Trophoblast cell (in vitro differentiated cells and primary cell): ENCODE data around the gene LRRTM1.

Source experiments
- DNase-seq, 2 donors: peaks; one replicate each; pipeline ENCODE4 v3.0.0-alpha.2; 2016
- H2AFZ ChIP-seq: 2 replicates; pipeline ENCODE4 v1.6.1; 2013; ENCODE audit warnings: low read length, moderate library complexity, mild to moderate bottlenecking; ENCODE audit not compliant: insufficient read depth, poor library complexity
- H2AK5ac ChIP-seq: 2 replicates; pipeline ENCODE4 v1.6.1; 2013; ENCODE audit warnings: mild to moderate bottlenecking, low read length
- H2BK120ac ChIP-seq: 2 replicates; pipeline ENCODE4 v1.6.1; 2013; ENCODE audit warnings: low read length, mild to moderate bottlenecking, moderate library complexity; ENCODE audit not compliant: insufficient read depth, poor library complexity
- H2BK12ac ChIP-seq: 2 replicates; pipeline ENCODE4 v1.6.1; 2013; ENCODE audit warnings: mild to moderate bottlenecking, low read length, moderate library complexity
- H2BK5ac ChIP-seq: 2 replicates; pipeline ENCODE4 v1.6.1; 2013; ENCODE audit warnings: low read length, low read depth, moderate library complexity, mild to moderate bottlenecking; ENCODE audit not compliant: poor library complexity
- H3K14ac ChIP-seq: 2 replicates; pipeline ENCODE4 v1.6.1; 2013; ENCODE audit warnings: mild to moderate bottlenecking, low read length
- H3K18ac ChIP-seq: 2 replicates; pipeline ENCODE4 v1.6.1; 2013; ENCODE audit warnings: mild to moderate bottlenecking, low read length
- H3K23ac ChIP-seq: 2 replicates; pipeline ENCODE4 v1.6.1; 2013; ENCODE audit warnings: low read length
- H3K27ac ChIP-seq: 2 replicates; pipeline ENCODE4 v1.5.1; 2013; ENCODE audit warnings: low read depth, mild to moderate bottlenecking, inconsistent platforms, low read length, moderate library complexity
- H3K27me3 ChIP-seq: 2 replicates; pipeline ENCODE4 v1.6.1; 2013; ENCODE audit warnings: inconsistent platforms, mild to moderate bottlenecking, low read length, moderate library complexity; ENCODE audit not compliant: insufficient read depth
- H3K36me3 ChIP-seq, 2 experiments: 1 replicate in 1 of 2; 2 replicates in 1 of 2; pipeline ENCODE4 v1.6.1; 2013; ENCODE audit warnings: low read length in 2 of 2, mild to moderate bottlenecking in 2 of 2, moderate library complexity in 1 of 2; ENCODE audit not compliant: insufficient read depth in 2 of 2, control insufficient read depth in 1 of 2
- H3K4ac ChIP-seq: 2 replicates; pipeline ENCODE4 v1.6.1; 2013; ENCODE audit warnings: low read depth, mild to moderate bottlenecking, low read length, moderate library complexity
- H3K4me1 ChIP-seq, 2 experiments: 1 replicate in 1 of 2; 2 replicates in 1 of 2; pipeline ENCODE4 v1.6.1; 2013; ENCODE audit warnings: low read length in 2 of 2, mild to moderate bottlenecking in 2 of 2, moderate library complexity in 1 of 2; ENCODE audit not compliant: insufficient read depth in 2 of 2, control insufficient read depth in 1 of 2
- H3K4me2 ChIP-seq: 2 replicates; pipeline ENCODE4 v1.6.1; 2013; ENCODE audit warnings: inconsistent platforms, mild to moderate bottlenecking, low read length, moderate library complexity
- H3K4me3 ChIP-seq: 2 replicates; pipeline ENCODE4 v1.5.1; 2013; ENCODE audit warnings: mild to moderate bottlenecking, low read depth, low read length, inconsistent platforms
- H3K79me1 ChIP-seq: one replicate; pipeline ENCODE4 v1.6.1; 2013; ENCODE audit warnings: low read length
- H3K79me2 ChIP-seq: 2 replicates; pipeline ENCODE4 v1.6.1; 2013; ENCODE audit warnings: low read length, mild to moderate bottlenecking; ENCODE audit not compliant: control insufficient read depth, insufficient read depth, poor library complexity
- H3K9ac ChIP-seq: 2 replicates; pipeline ENCODE4 v1.6.1; 2013; ENCODE audit warnings: mild to moderate bottlenecking, low read length
- H3K9me3 ChIP-seq: 2 replicates; pipeline ENCODE4 v1.6.1; 2013; ENCODE audit warnings: low read depth, mild to moderate bottlenecking, control low read depth, inconsistent platforms, low read length; ENCODE audit not compliant: insufficient read depth
- H4K12ac ChIP-seq: 2 replicates; pipeline ENCODE4 v1.6.1; 2013; ENCODE audit warnings: low read depth, mild to moderate bottlenecking, low read length, moderate library complexity
- H4K8ac ChIP-seq: 2 replicates; pipeline ENCODE4 v1.6.1; 2013; ENCODE audit warnings: low read depth, mild to moderate bottlenecking, low read length, moderate library complexity
- H4K91ac ChIP-seq: one replicate; pipeline ENCODE4 v1.6.1; 2013; ENCODE audit warnings: low read depth, mild to moderate bottlenecking, low read length, moderate library complexity
- WGBS: extraction: QIAGEN DNeasy Blood & Tissue Kit; methylation state at CpG from one replicate; pipeline ENCODE4 v1.1.7; 2013; ENCODE audit warnings: missing lambda C conversion rate; ENCODE audit not compliant: insufficient read length, insufficient coverage; ENCODE audit errors: extremely low coverage; 5-methylcytosine and 5-hydroxymethylcytosine counted together

Gene LRRTM1

GRCh38 chr2:80322311-80322920 lies 17.9 kb upstream of the LRRTM1 start:
- H2BK120ac ChIP-seq, result no peak overlapping the region
- H2AFZ ChIP-seq, result no peak overlapping the region
- no peak overlapping the region for H4K12ac ChIP-seq
- H2BK5ac ChIP-seq, result no peak overlapping the region
- no peaks in the 10 kb centered on the region for H3K27me3 ChIP-seq
- H3K4ac ChIP-seq, result no peak overlapping the region
- H2AK5ac ChIP-seq, result no peak overlapping the region
- no peaks in the 10 kb centered on the region for H3K79me2 ChIP-seq
- peak overlapping the region; percentile 51 for H3K4me2 ChIP-seq
- no peak for DNase-seq
- no peak overlapping the region for H3K9ac ChIP-seq
- no peak overlapping the region for H3K18ac ChIP-seq
- H3K4me1 ChIP-seq, result peaks cover 0 to 3% of the 10 kb centered on the region in 2 experiments
- no peak overlapping the region for H3K27ac ChIP-seq
- no peaks in the 10 kb centered on the region for H3K79me1 ChIP-seq
- H3K36me3 ChIP-seq, result no peaks in the 10 kb centered on the region
- H2BK12ac ChIP-seq, result no peak overlapping the region
- H4K91ac ChIP-seq, result no peak overlapping the region
- no peak overlapping the region for H3K23ac ChIP-seq
- WGBS, result no CpG with 5 or more reads among the region's 42 CpGs
- H3K4me3 ChIP-seq, result no peak overlapping the region
- no peak overlapping the region for H3K14ac ChIP-seq
- no peaks in the 10 kb centered on the region for H3K9me3 ChIP-seq
- no peak overlapping the region for H4K8ac ChIP-seq

- no peak overlapping the region for H3K4me2 ChIP-seq
- H3K27me3 ChIP-seq, result no peaks in the 10 kb centered on the region
- no CpG with 5 or more reads among the region's 5 CpGs for WGBS
- H3K14ac ChIP-seq, result no peak overlapping the region
- H3K27ac ChIP-seq, result no peak overlapping the region
- H2BK5ac ChIP-seq, result no peak overlapping the region
- H4K8ac ChIP-seq, result no peak overlapping the region
- no peak overlapping the region for H2BK120ac ChIP-seq
- H2AK5ac ChIP-seq, result no peak overlapping the region
- H3K4me3 ChIP-seq, result no peak overlapping the region
- no peak overlapping the region for H3K23ac ChIP-seq
- H3K36me3 ChIP-seq, result no peaks in the 10 kb centered on the region
- H3K79me1 ChIP-seq, result no peaks in the 10 kb centered on the region
- DNase-seq, result peak; percentile 6 to 25
- no peak overlapping the region for H2AFZ ChIP-seq
- no peaks in the 10 kb centered on the region for H3K79me2 ChIP-seq
- no peaks in the 10 kb centered on the region for H3K4me1 ChIP-seq
- no peak overlapping the region for H3K9ac ChIP-seq
- no peaks in the 10 kb centered on the region for H3K9me3 ChIP-seq
- H4K91ac ChIP-seq, result no peak overlapping the region
- no peak overlapping the region for H4K12ac ChIP-seq
- no peak overlapping the region for H3K4ac ChIP-seq
- no peak overlapping the region for H2BK12ac ChIP-seq
- H3K18ac ChIP-seq, result no peak overlapping the region
Observed at GRCh38 chr2:80312282-80312839, 7.8 kb upstream of the LRRTM1 start.

DNA sequence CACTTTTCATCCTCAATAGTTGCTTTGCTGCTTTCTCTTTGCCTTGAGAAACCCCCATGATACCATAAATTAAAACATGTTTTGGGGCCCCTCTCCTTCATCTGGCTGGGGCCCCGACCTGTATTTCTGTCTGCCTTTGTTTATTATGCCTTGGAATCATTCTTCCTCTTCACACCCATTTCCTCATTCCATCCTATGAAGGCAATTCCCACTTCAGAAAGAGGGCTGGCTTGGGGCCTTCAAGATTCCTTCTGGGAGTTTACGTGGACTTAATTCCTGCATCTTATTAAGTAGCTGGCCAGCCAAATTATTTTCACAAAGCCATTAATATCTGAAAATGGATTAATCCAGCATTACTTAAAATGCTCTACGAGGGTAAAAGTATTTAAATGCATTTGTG lies 6.8 kb upstream of the LRRTM1 start:
- Histone ChIP-seq H2BK12ac (no peak overlapping the region), H2AFZ (no peak overlapping the region), H3K4me2 (no peak overlapping the region), H3K4me3 (no peak overlapping the region), H3K4me1 (no peaks in the 10 kb centered on the region), H3K79me2 (no peaks in the 10 kb centered on the region), H4K91ac (no peak overlapping the region), H3K9me3 (no peaks in the 10 kb centered on the region), H2BK120ac (no peak overlapping the region), H2BK5ac (no peak overlapping the region), H3K14ac (no peak overlapping the region), H3K36me3 (no peaks in the 10 kb centered on the region), H3K9ac (no peak overlapping the region), H4K8ac (no peak overlapping the region), H3K27me3 (no peaks in the 10 kb centered on the region), H3K79me1 (no peaks in the 10 kb centered on the region), H3K18ac (no peak overlapping the region), H2AK5ac (no peak overlapping the region), H3K27ac (no peak overlapping the region), H3K4ac (no peak overlapping the region), H4K12ac (no peak overlapping the region), H3K23ac (no peak overlapping the region)
- DNase-seq, result no peak
- no CpG with 5 or more reads among the region's 3 CpGs for WGBS

DNA sequence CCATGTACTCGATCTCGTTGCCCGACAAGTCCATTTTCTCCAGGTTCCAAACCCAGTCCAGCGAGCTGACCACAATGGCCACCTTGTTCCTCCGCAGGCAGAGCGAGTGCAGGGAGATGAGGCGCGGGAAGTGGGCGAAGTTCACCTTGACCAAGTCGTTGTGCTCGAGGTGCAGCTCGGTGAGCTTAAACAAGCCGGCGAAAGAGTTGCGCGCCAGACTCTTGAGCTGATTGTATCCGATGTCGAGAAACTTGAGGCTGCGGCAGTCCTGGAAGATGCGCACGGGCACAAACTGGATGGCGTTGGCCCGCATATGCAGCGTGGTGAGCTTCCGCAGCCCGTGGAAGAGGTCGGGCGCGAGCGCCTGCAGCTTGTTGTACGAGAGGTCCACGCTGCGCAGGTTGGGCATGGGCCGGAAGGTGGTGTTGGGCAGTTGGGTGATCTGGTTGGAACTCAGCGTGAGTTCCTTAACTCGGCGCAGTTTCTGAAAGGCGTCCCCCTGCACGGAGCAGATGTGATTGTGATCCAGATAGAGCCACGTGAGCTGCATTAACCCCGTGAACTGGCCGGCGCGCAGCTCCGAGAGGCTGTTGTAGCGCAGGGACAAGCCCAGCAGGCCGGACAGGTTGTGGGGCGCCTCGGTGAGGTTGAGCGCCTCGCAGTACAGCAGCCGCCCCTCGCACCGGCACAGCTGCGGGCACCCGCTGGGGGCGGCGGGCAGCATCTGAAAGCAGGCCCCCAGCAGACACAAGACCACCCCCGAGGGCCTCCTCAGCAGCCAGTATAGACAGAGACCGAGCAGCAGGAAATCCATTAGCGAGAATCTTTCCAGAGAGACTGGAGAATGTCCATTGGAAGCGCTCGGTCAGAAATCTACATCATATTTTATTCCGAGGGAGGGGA lies 1.3 kb downstream of the LRRTM1 start:
- H2AK5ac ChIP-seq, result no peak overlapping the region
- peaks cover 6 to 9% of the 10 kb centered on the region in 2 experiments for H3K4me1 ChIP-seq
- no peak overlapping the region for H3K27ac ChIP-seq
- H3K4me3 ChIP-seq, result no peak overlapping the region
- H4K91ac ChIP-seq, result no peak overlapping the region
- H3K4ac ChIP-seq, result no peak overlapping the region
- no peaks in the 10 kb centered on the region for H3K79me1 ChIP-seq
- H3K9ac ChIP-seq, result no peak overlapping the region
- no peak overlapping the region for H3K18ac ChIP-seq
- H3K79me2 ChIP-seq, result no peaks in the 10 kb centered on the region
- no peak overlapping the region for H2BK12ac ChIP-seq
- H3K9me3 ChIP-seq, result peaks cover 5% of the 10 kb centered on the region
- no CpG with 5 or more reads among the region's 64 CpGs for WGBS
- peak overlapping the region; percentile 76 for H3K4me2 ChIP-seq
- H4K8ac ChIP-seq, result no peak overlapping the region
- no peak overlapping the region for H2AFZ ChIP-seq
- no peaks in the 10 kb centered on the region for H3K36me3 ChIP-seq
- no peak overlapping the region for H2BK5ac ChIP-seq
- H3K14ac ChIP-seq, result no peak overlapping the region
- H3K23ac ChIP-seq, result no peak overlapping the region
- peaks cover 32% of the 10 kb centered on the region for H3K27me3 ChIP-seq
- no peak for DNase-seq
- H4K12ac ChIP-seq, result no peak overlapping the region
- no peak overlapping the region for H2BK120ac ChIP-seq
